Memory B cell (primary cell): Measurements from ENCODE around the gene ELOF1.
A peak's percentile ranks its signal among the peaks of the same experiment; 100 is the strongest.

Experiments
- ATAC-seq: fragments of 150-1000 bp; cut with Tn5 transposase; 2 replicates; pipeline ENCODE4 v1.10.0; 2021; ENCODE audit warnings: low read depth, mild to moderate bottlenecking, moderate library complexity
- DNase-seq, 2 donors: peaks; one replicate each; pipeline ENCODE4 v3.0.0; 2022; ENCODE audit warnings: low spot score in 2 of 2
- H3K27ac Mint-ChIP-seq: one replicate; pipeline ENCODE4 v1.8.0; 2022; ENCODE audit warnings: mild to moderate bottlenecking, moderate library complexity, mixed read lengths
- H3K27me3 Mint-ChIP-seq: one replicate; pipeline ENCODE4 v1.8.0; 2022; ENCODE audit warnings: mixed read lengths
- H3K36me3 Mint-ChIP-seq: one replicate; pipeline ENCODE4 v1.8.0; 2022; ENCODE audit warnings: mild to moderate bottlenecking, mixed read lengths
- H3K4me1 Mint-ChIP-seq: one replicate; pipeline ENCODE4 v1.8.0; 2022; ENCODE audit warnings: mixed read lengths
- H3K4me3 Mint-ChIP-seq: one replicate; pipeline ENCODE4 v1.8.0; 2022; ENCODE audit warnings: mild to moderate bottlenecking, moderate library complexity, mixed read lengths
- H3K9me3 Mint-ChIP-seq: one replicate; pipeline ENCODE4 v1.8.0; 2022; ENCODE audit warnings: mixed read lengths

Gene ELOF1

GRCh38 chr19:11504502-11505031 is 54.5 kb downstream of the ELOF1 start:
- no peak for ATAC-seq
- H3K27me3 Mint-ChIP-seq = no peaks in the 10 kb centered on the region

More at GRCh38 chr19:11504502-11505031, 54.5 kb downstream of the ELOF1 start:
- H3K27ac Mint-ChIP-seq = peak overlapping the region; percentile 94
- peaks cover 6% of the 10 kb centered on the region for H3K36me3 Mint-ChIP-seq
- H3K4me1 Mint-ChIP-seq = peaks cover 18% of the 10 kb centered on the region
- no peaks in the 10 kb centered on the region for H3K9me3 Mint-ChIP-seq
- peak overlapping the region; percentile 95 for H3K4me3 Mint-ChIP-seq
- DNase-seq = no peak
